ENCODE results near the gene MAGI2. TPM values are rescaled to one million over a fixed set of nuclear protein-coding genes. Genes with fewer than 3 reads are reported as not detected.
"Not testable (repeated sequence)": the region's sequence is repeated elsewhere in the genome, so short reads cannot be mapped to it uniquely, and the experiment has no call there.

MAGI2 gene
- total RNA-seq, 4 donors from 2014 or later: 0.90 to 2.4 (median 0.99) TPM

GRCh38 chr7:78970440-78970916, 483.0 kb downstream of the MAGI2 start:
- no peak overlapping the region for H3K4me3 ChIP-seq
- H3K36me3 ChIP-seq: no peaks in the 10 kb centered on the region
- TF ChIP-seq POLR2A (IDR thresholded peaks at IDR 0.05): no peak
- TF ChIP-seq CTCF (IDR thresholded peaks at IDR 0.05 in 4 of 5, conservative IDR thresholded peaks at IDR 0.05 in 1 of 5): no peak
- intact Hi-C loops (cut with DNase I; ENCODE audit: low total_unique reads) (no loop called here), in situ Hi-C loops (cut with MboI; ENCODE audit: low sequenced_read_pairs in 4 of 4) (no loop called here)
- no peaks in the 10 kb centered on the region for H3K4me1 ChIP-seq
- no peaks in the 10 kb centered on the region for H3K9me3 ChIP-seq
- ATAC-seq (no peak), DNase-seq (no peak)
- no peaks in the 10 kb centered on the region for H3K27me3 ChIP-seq
- H3K27ac ChIP-seq: no peak overlapping the region

DNA sequence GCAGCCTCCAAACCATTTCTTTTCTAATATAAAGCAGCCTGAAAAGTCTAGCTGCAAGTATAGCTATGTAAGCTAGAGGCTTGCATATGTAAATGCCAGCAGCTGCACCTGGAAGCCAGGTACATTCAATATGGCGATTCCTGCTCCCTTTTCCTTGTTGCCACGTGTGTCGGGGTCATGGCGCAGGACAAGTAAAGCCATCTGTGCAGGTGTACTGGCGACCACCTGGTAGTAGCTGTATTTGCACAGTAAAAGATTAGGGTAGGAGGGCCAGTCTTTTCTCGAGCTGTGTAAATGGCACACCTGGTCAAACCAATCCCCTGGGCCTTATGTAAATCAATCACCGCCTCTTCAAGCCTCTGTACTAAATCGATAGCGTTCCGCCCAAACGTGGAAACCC, 484.5 kb downstream of the MAGI2 start:
- Histone ChIP-seq H3K27me3 (no peaks in the 10 kb centered on the region), H3K36me3 (no peaks in the 10 kb centered on the region), H3K9me3 (no peaks in the 10 kb centered on the region), H3K4me3 (no peak overlapping the region), H3K27ac (no peak overlapping the region), H3K4me1 (no peaks in the 10 kb centered on the region)
- no peak for DNase-seq
- no peak for ATAC-seq
- TF ChIP-seq POLR2A (IDR thresholded peaks at IDR 0.05) (no peak), CTCF (IDR thresholded peaks at IDR 0.05 in 4 of 5, conservative IDR thresholded peaks at IDR 0.05 in 1 of 5) (no peak)
- intact Hi-C loops (cut with DNase I; ENCODE audit: low total_unique reads): no loop called here
- in situ Hi-C loops (cut with MboI; ENCODE audit: low sequenced_read_pairs in 4 of 4): no loop called here

- H3K4me1 ChIP-seq; DNase-seq; H3K9me3 ChIP-seq; in situ Hi-C loops (cut with MboI; ENCODE audit: low sequenced_read_pairs in 4 of 4); H3K36me3 ChIP-seq; H3K27ac ChIP-seq; H3K27me3 ChIP-seq; H3K4me3 ChIP-seq; ATAC-seq; intact Hi-C loops (cut with DNase I; ENCODE audit: low total_unique reads): not testable (repeated sequence)
Measured at GRCh38 chr7:78967561-78967960, 485.9 kb downstream of the MAGI2 start.

DNA sequence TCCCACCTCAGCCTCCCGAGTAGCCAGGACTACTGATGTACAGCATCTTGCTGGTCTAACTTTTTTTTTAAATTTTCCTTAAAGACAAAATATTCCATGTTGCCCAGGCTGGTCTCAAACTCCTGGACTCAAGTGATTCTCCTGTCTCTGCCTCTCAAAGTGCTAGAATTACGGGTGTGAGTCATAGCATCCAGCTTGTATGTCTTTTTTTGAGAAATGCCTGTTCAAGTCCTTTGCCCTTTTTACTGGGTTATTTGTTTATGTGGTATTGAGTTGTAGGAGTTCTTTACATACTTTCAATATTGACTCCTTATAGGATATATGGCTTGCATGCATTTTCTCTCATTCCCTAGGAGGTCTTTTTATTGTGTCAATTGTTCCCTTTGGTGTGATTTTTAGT, 486.4 kb downstream of the MAGI2 start:
- no peaks in the 10 kb centered on the region for H3K27me3 ChIP-seq
- DNase-seq (no peak), ATAC-seq (no peak)
- no peaks in the 10 kb centered on the region for H3K4me1 ChIP-seq
- no peak overlapping the region for H3K27ac ChIP-seq
- intact Hi-C loops (cut with DNase I; ENCODE audit: low total_unique reads): no loop called here
- in situ Hi-C loops (cut with MboI; ENCODE audit: low sequenced_read_pairs in 4 of 4): no loop called here
- H3K36me3 ChIP-seq: no peaks in the 10 kb centered on the region
- no peaks in the 10 kb centered on the region for H3K9me3 ChIP-seq
- no peak overlapping the region for H3K4me3 ChIP-seq
- TF ChIP-seq CTCF (IDR thresholded peaks at IDR 0.05 in 4 of 5, conservative IDR thresholded peaks at IDR 0.05 in 1 of 5) (no peak), POLR2A (IDR thresholded peaks at IDR 0.05) (no peak)

- no peaks in the 10 kb centered on the region for H3K36me3 ChIP-seq
- H3K9me3 ChIP-seq: no peaks in the 10 kb centered on the region
- no peak for DNase-seq
- TF ChIP-seq POLR2A (IDR thresholded peaks at IDR 0.05) (no peak), CTCF (IDR thresholded peaks at IDR 0.05 in 4 of 5, conservative IDR thresholded peaks at IDR 0.05 in 1 of 5) (no peak)
- ATAC-seq: no peak
- H3K27me3 ChIP-seq: no peaks in the 10 kb centered on the region
- no peaks in the 10 kb centered on the region for H3K4me1 ChIP-seq
- no peak overlapping the region for H3K27ac ChIP-seq
- intact Hi-C loops (cut with DNase I; ENCODE audit: low total_unique reads) (no loop called here), in situ Hi-C loops (cut with MboI; ENCODE audit: low sequenced_read_pairs in 4 of 4) (no loop called here)
- no peak overlapping the region for H3K4me3 ChIP-seq
Measured at GRCh38 chr7:78959477-78959876, 494.0 kb downstream of the MAGI2 start.
